Endothelial cell of umbilical vein (primary cell): ENCODE measurements around the gene UBE2QL1. TPM values are rescaled to one million over a fixed set of nuclear protein-coding genes. Genes with fewer than 3 reads are reported as not detected.

Source experiments
- BruUV-seq: library from RNA; stranded (reverse); fragments of 400-500 nt; replicated peaks from 2 replicates; lab custom pipeline; 2021; lab: Mats Ljungman, UMichigan
- CTCF ChIA-PET: fragments of 300-600, 350-600 bp; sonication (Branson Sonifier 250); formaldehyde crosslinking; loops from one replicate; lab custom pipeline; 2021; ENCODE audit warnings: antibody characterized with exemption, inconsistent platforms; lab: Charles Lee
- POLR2A ChIA-PET: fragments of 300-600, 350-600 bp; sonication (Branson Sonifier 250); formaldehyde crosslinking; loops from one replicate; lab custom pipeline; 2021; ENCODE audit warnings: antibody characterized with exemption, inconsistent platforms; lab: Charles Lee
- DNase-seq: peaks from one replicate; pipeline ENCODE4 v3.0.0-alpha.2; 2011; ENCODE audit warnings: low read depth, low spot score
- FAIRE-seq: peaks from 2 replicates; lab custom pipeline; 2011; peaks lifted over from hg19 to GRCh38; lab: Jason Lieb, UNC
- H2AFZ ChIP-seq: 2 replicates; pipeline ENCODE4 v1.6.0; 2012; ENCODE audit warnings: low read depth, low read length, control low read depth, inconsistent platforms
- H3K27ac ChIP-seq: 2 replicates; pipeline ENCODE4 v1.5.1; 2011; ENCODE audit warnings: low read depth, mild to moderate bottlenecking, control low read depth, low read length, moderate library complexity; ENCODE audit not compliant: insufficient read depth
- H3K27me3 ChIP-seq, 2 experiments: 2 replicates each; pipeline versions ENCODE4 v1.6.0 to v1.6.1; 2011; ENCODE audit warnings: low read length in 2 of 2, mixed read lengths in 1 of 2; ENCODE audit not compliant: control insufficient read depth in 2 of 2, insufficient read depth in 2 of 2
- H3K36me3 ChIP-seq, 2 experiments: 2 replicates in 1 of 2; 3 replicates in 1 of 2; pipeline ENCODE4 v1.5.1; 2011; ENCODE audit warnings: low read length in 2 of 2, mild to moderate bottlenecking in 1 of 2, moderate library complexity in 1 of 2; ENCODE audit not compliant: control insufficient read depth in 2 of 2, insufficient read depth in 2 of 2; ENCODE audit errors: extremely low read depth in 1 of 2
- H3K4me1 ChIP-seq: 3 replicates; pipeline ENCODE4 v1.5.1; 2011; ENCODE audit warnings: mild to moderate bottlenecking, low read length; ENCODE audit not compliant: control insufficient read depth, insufficient read depth; ENCODE audit errors: extremely low read depth
- H3K4me2 ChIP-seq: 2 replicates; pipeline ENCODE4 v1.6.1; 2011; ENCODE audit warnings: low read length, control low read depth, mixed read lengths; ENCODE audit not compliant: insufficient read depth
- H3K4me3 ChIP-seq, 3 experiments: fragments of 200-600 bp in 1 of 3; sonication (generic), shearing (Covaris generic) in 1 of 3; replicated peaks in 1 of 3; 2 replicates each; pipeline ENCODE4 v1.5.1; 2011 to 2016; ENCODE audit warnings: control low read depth in 3 of 3, low read length in 3 of 3, mild to moderate bottlenecking in 2 of 3, inconsistent platforms in 1 of 3, low read depth in 1 of 3, moderate library complexity in 1 of 3; ENCODE audit not compliant: insufficient read depth in 1 of 3
- H3K79me2 ChIP-seq: 2 replicates; pipeline ENCODE4 v1.6.0; 2012; ENCODE audit warnings: low read length, inconsistent platforms; ENCODE audit not compliant: control insufficient read depth, insufficient read depth
- H3K9ac ChIP-seq: replicated peaks from 2 replicates; pipeline ENCODE3; 2011; ENCODE audit warnings: low read length, control low read depth; ENCODE audit not compliant: insufficient read depth; ENCODE audit errors: extremely low read depth
- H3K9me1 ChIP-seq: replicated peaks from 3 replicates; pipeline ENCODE4 v1.6.0; 2011; ENCODE audit warnings: mild to moderate bottlenecking, low read length; ENCODE audit not compliant: control insufficient read depth, insufficient read depth; ENCODE audit errors: extremely low read depth
- H3K9me3 ChIP-seq: replicated peaks from 2 replicates; pipeline ENCODE4 v1.5.1; 2012; ENCODE audit warnings: low read length, inconsistent platforms; ENCODE audit not compliant: control insufficient read depth, insufficient read depth
- H4K20me1 ChIP-seq: replicated peaks from 2 replicates; pipeline ENCODE3; 2011; ENCODE audit warnings: mild to moderate bottlenecking, low read length; ENCODE audit not compliant: control insufficient read depth, insufficient read depth; ENCODE audit errors: extremely low read depth
- CTCF ChIP-seq, 2 donors: IDR thresholded peaks; 1 replicate in 1 of 2; 2 replicates in 1 of 2; pipeline ENCODE4 v1.5.1; 2011; ENCODE audit warnings: low read length in 2 of 2, mild to moderate bottlenecking in 2 of 2, moderate library complexity in 2 of 2, control low read depth in 1 of 2, inconsistent platforms in 1 of 2, low read depth in 1 of 2; ENCODE audit not compliant: insufficient read depth in 1 of 2; ENCODE audit errors: extremely low read depth in 1 of 2
- EZH2 ChIP-seq: IDR thresholded peaks from 2 replicates; pipeline ENCODE4 v1.6.1; 2012; ENCODE audit warnings: borderline replicate concordance, low read depth, mild to moderate bottlenecking, moderate library complexity, low read length, inconsistent platforms; ENCODE audit not compliant: severe bottlenecking
- FOS ChIP-seq: IDR thresholded peaks from 2 replicates; pipeline ENCODE4 v1.6.1; 2011; ENCODE audit warnings: mild to moderate bottlenecking, low read length, moderate library complexity, borderline replicate concordance; ENCODE audit not compliant: insufficient read depth
- GATA2 ChIP-seq: IDR thresholded peaks from 2 replicates; pipeline ENCODE4 v1.7.0; 2011; ENCODE audit warnings: low read depth, mild to moderate bottlenecking, moderate library complexity, mixed read lengths, low read length; ENCODE audit not compliant: insufficient read length, insufficient read depth
- JUN ChIP-seq: IDR thresholded peaks from 2 replicates; pipeline ENCODE4 v1.6.1; 2011; ENCODE audit warnings: borderline replicate concordance, low read depth; ENCODE audit not compliant: insufficient read length, insufficient read depth
- MAX ChIP-seq: IDR thresholded peaks from 2 replicates; pipeline ENCODE4 v1.6.1; 2011; ENCODE audit not compliant: insufficient read depth, insufficient read length
- MYC ChIP-seq: IDR thresholded peaks from one replicate; pipeline ENCODE4 v1.6.1; 2011; ENCODE audit warnings: mild to moderate bottlenecking, low read depth, low read length
- POLR2A ChIP-seq: IDR thresholded peaks from 2 replicates; pipeline ENCODE4 v1.6.1; 2012; ENCODE audit warnings: low read depth, mild to moderate bottlenecking, control low read depth, low read length
- POLR2AphosphoS5 ChIP-seq: IDR thresholded peaks from 2 replicates; pipeline ENCODE4 v1.6.1; 2012; ENCODE audit warnings: low read depth, mild to moderate bottlenecking, control low read depth, low read length, moderate library complexity; ENCODE audit not compliant: insufficient read depth
- dilution Hi-C: fragments of 300-500 bp; cut with MboI; formaldehyde crosslinking; loops from one replicate; pipeline ENCODE4 v1.15.0; 2019; ENCODE audit warnings: low sequenced_read_pairs; ENCODE audit not compliant: extremely low pct_ligation_motif_present
- intact Hi-C: fragments of 100-400 bp; cut with micrococcal nuclease; formaldehyde crosslinking; loops from one replicate; pipeline ENCODE4 v1.10.0; 2022
- polyA plus RNA-seq, 4 experiments: library from polyadenylated mRNA; depleted of rRNA in 3 of 4; stranded (reverse) in 3 of 4; unstranded in 1 of 4; fragments of >200 nt; gene quantifications; 2 replicates each; pipeline versions ENCODE4 v1.2.1 to v1.2.3, GENCODE V29; 2011 to 2012; ENCODE audit warnings: missing spikeins in 1 of 4
- total RNA-seq: library from RNA; stranded (reverse); gene quantifications from 2 replicates; pipeline ENCODE4 v1.2.3, GENCODE V29; 2021

The UBE2QL1 gene
- total and polyA plus RNA-seq, 2 donors (not counting 3 experiments of a cell fraction or from before 2014, with no cell fraction given) = 0.04 to 0.15 TPM

- Histone ChIP-seq H3K9me3 (no peaks in the 10 kb centered on the region), H3K9me1 (no peaks in the 10 kb centered on the region), H3K79me2 (no peaks in the 10 kb centered on the region), H3K4me1 (no peaks in the 10 kb centered on the region), H3K9ac (no peak overlapping the region), H2AFZ (no peak overlapping the region), H3K4me2 (no peak overlapping the region), H3K27ac (no peak overlapping the region), H4K20me1 (no peaks in the 10 kb centered on the region), H3K36me3 (no peaks in the 10 kb centered on the region), H3K4me3 (no peak overlapping the region), H3K27me3 (peaks cover 6 to 8% of the 10 kb centered on the region in 2 experiments)
- FAIRE-seq = no peak
- no TSS peak for BruUV-seq
- TF ChIP-seq FOS = no peak
- no peak for TF ChIP-seq MYC
- TF ChIP-seq JUN = no peak
- no peak for TF ChIP-seq CTCF (IDR thresholded peaks at IDR 0.05; ENCODE audit: extremely low read depth in 1 of 2, insufficient read depth in 1 of 2, low read depth in 1 of 2, low read length in 2 of 2)
- TF ChIP-seq MAX = no peak
- no peak for TF ChIP-seq GATA2
- no peak for TF ChIP-seq POLR2A
- no peak for TF ChIP-seq EZH2
- TF ChIP-seq POLR2AphosphoS5 = no peak
- intact Hi-C loops (loop anchor here (5.0 kb wide), 1 partner anchor 948 kb away; no protein-coding TSS in a partner anchor), dilution Hi-C loops (no loop called here)
- no peak for DNase-seq
- ChIA-PET CTCF (interaction anchor here (1.1 kb wide), 1 partner anchor 137 kb away, joined by 4 read pairs; no protein-coding TSS in a partner anchor), POLR2A (no interaction called here)
These were observed 8.8 kb upstream of the UBE2QL1 start for GRCh38 chr5:6439588-6440550.
